CD4-positive, alpha-beta T cell treated with Interleukin-17A for 4 hours (primary cell): ENCODE results near the gene GRM1.

Source experiments
- DNase-seq: peaks from one replicate; pipeline ENCODE4 v3.0.0-alpha.2; 2020; ENCODE audit warnings: mixed read lengths

The GRM1 gene

DNA sequence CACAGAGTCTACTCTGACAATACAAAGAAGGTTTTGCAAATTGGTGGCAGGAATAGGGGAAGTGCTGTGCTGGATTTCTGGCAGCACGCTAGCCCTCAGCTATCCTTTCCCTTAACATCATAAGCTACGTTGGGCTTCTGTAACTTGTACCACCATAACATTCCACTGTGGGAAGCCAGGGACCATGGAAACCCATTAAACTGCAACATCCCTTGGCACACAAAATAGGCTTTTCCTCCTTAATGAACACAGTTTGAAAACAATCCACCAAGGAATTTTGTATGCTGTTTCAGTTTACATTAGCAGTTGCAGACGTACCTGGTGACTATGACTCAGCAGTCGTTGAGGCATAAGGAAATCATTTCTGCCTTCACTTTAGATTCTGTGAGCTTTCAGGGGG is 310.9 kb downstream of the GRM1 start:
- DNase-seq, result no peak

GRCh38 chr6:146341493-146342230 is 312.8 kb downstream of the GRM1 start:
- no peak for DNase-seq

DNA sequence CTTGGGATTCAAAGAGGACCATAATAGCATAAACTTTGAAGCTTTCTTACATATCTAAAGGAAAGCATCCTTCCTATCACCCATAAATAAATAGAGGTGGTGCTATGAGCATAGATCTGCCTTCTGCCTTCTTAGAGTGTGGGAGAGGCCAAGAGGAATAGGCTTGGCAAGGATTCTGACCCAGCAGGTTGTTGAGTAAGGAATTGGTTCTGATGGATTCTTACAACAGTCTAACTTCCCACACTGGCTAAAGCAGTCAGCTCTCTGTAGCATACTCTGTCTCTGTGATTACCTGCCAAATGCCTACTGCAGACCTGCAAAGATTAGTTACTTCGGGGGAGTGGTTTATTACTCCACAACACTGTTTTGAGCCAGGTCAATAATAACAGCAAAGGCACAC is 316.7 kb downstream of the GRM1 start:
- DNase-seq, result no peak

DNA sequence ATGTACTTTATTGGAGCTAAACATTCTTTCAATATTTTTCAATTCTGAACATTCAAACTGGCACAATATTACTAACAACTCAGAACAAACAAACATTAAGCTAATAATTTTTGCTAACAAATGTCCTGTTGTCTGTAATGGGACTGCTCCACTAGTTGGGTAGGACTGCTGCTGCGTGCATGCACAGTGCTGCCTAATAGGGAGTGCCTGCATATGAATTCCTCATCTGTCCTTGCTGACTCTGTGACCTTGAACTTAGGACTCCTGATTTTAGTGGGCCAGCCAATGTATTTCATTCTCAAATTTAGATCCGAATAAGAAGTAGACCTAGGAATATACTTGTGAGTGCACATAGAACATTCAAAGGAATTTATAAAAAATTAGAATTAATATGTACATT is 318.2 kb downstream of the GRM1 start:
- DNase-seq, result no peak

GRCh38 chr6:146347690-146348089 is 318.8 kb downstream of the GRM1 start:
- DNase-seq, result no peak

GRCh38 chr6:146351018-146351417 is 322.2 kb downstream of the GRM1 start:
- no peak for DNase-seq

DNA sequence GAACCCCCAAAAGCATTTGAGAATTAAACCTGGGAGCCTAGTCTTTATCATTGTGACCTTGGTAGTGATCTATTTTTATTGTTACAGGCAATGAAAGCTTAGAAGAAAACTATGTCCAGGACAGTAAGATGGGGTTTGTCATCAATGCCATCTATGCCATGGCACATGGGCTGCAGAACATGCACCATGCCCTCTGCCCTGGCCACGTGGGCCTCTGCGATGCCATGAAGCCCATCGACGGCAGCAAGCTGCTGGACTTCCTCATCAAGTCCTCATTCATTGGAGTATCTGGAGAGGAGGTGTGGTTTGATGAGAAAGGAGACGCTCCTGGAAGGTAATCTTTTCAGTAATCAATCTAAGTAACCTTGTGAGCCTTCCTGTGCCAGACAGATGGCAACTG is 323.3 kb downstream of the GRM1 start:
- no peak for DNase-seq

GRCh38 chr6:146354451-146354850 is 325.6 kb downstream of the GRM1 start:
- DNase-seq, result no peak

DNA sequence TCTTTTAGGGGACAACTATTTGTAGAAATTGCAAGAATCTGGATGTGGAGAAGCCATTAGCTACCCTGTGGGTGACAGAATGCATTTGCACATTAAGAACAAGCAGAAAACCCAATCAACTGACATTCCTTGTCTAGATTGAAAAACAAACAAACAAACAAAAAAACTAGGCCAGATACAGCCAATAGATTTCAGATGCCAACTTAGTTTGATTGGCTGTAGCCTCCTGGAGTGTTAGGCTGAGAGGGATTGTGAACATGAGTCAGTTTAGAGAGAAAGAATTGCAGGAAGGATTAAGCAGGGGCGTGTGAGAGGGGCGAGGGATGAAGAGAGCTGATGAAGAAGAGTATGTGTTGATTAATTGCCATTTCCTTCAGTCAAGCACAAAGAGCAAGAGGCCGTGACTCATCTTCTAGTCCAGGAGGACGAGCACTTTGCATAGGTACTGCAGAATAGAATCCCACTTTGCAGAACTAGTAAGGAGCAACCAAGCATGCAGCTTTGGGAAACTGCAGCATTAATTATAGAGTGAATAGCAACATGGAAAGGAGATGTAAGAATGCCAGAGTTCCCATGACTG is 326.7 kb downstream of the GRM1 start:
- no peak for DNase-seq

GRCh38 chr6:146357578-146358430 is 328.9 kb downstream of the GRM1 start:
- no peak for DNase-seq

GRCh38 chr6:146358431-146359046 is 329.7 kb downstream of the GRM1 start:
- no peak for DNase-seq

GRCh38 chr6:146359131-146359530 is 330.3 kb downstream of the GRM1 start:
- DNase-seq, result no peak

DNA sequence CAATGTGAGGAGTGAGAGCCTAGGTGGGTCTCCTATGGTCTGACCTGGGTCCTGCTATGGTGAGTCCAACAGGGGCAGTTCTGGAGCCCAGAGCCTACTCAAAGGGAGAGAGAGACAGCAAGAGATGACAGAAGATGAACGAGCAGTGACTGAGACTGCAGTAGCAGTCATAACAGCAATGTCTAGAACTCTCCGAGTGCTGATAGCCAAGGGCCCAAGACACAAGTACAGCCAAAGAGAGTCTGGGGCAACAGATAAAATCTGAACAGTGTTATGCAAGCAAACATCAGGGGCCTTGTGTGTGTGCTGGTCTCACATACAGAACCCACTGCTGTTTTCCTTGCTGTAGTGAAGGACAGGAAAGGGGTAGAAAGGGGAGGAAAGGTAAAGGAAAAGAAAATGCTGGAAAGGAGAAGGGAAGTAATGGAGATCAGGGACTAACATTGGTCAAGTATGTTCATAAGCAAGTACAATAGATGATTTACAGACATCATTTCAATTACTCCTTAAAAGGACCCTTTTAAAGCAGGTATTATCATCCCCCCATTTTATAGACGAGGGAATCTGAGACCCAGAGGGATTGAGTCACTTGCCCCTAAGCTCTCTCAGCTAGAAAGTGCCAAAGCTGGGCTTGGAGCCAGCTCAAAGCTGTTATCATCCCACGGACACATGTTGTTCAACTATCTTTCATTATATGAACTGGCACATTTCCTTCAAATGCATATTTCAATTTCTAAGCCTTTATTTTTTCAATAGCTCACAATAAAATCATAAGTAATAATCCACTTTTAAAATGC is 332.5 kb downstream of the GRM1 start:
- DNase-seq, result no peak

GRCh38 chr6:146363838-146364607 is 335.2 kb downstream of the GRM1 start:
- no peak for DNase-seq

GRCh38 chr6:146364816-146365594 is 336.1 kb downstream of the GRM1 start:
- DNase-seq, result no peak

- DNase-seq, result no peak
Measured at GRCh38 chr6:146367061-146367460, 338.2 kb downstream of the GRM1 start.

DNA sequence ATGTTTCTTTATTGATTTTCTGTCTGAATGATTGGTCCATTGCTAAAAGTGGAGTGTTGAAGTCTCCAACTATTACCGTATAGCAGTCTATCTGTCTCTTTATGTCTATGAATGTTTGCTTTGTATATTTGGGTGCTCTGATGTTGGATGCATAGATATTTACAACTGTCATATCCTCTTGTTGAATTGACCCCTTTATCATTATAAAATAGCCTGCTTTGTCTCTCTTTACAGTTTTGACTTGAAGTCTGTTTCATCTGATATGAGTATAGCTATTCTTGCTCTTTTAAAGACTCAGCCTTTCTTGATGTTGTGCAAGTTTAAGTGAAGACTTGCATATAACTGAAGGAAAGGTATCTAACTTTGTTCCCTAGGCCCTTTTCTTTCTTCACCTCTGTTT is 341.0 kb downstream of the GRM1 start:
- DNase-seq, result no peak

- DNase-seq, result no peak
Measured at GRCh38 chr6:146381486-146381885, 352.6 kb downstream of the GRM1 start.

GRCh38 chr6:146388736-146389364 is 360.0 kb downstream of the GRM1 start:
- DNase-seq, result no peak

- no peak for DNase-seq
Measured at GRCh38 chr6:146389740-146390139, 360.9 kb downstream of the GRM1 start.
